Measurements from ENCODE around the gene UBL7. TPM values are rescaled to one million over a fixed set of nuclear protein-coding genes. Genes with fewer than 3 reads are reported as not detected.

The UBL7 gene
- total and polyA plus RNA-seq, 10 of the 15 experiments (the other 5 are each of a cell fraction or from before 2014, with no cell fraction given): 25.9 to 145 (median 90.1) TPM

- TF ChIP-seq E4F1 (IDR thresholded peaks at IDR 0.05; ENCODE audit: borderline replicate concordance, partially characterized antibody) (no peak), SMAD1 (IDR thresholded peaks at IDR 0.05; ENCODE audit: low read depth, partially characterized antibody) (peak; percentile 77), PBX3 (IDR thresholded peaks at IDR 0.05; ENCODE audit: insufficient replicate concordance, low read depth, low read length) (no peak), ESRRA (IDR thresholded peaks at IDR 0.05; ENCODE audit: low read length) (peak; percentile 79; the same call in 1 of the 2 replicates), TCF3 (IDR thresholded peaks at IDR 0.05; ENCODE audit: borderline replicate concordance, insufficient read depth, low read depth, low read length) (peak; percentile 64; the same call in 1 of the 2 replicates), JUND (IDR thresholded peaks at IDR 0.05; ENCODE audit: low read depth, low read length) (peak; percentile 45; the same call in 1 of the 2 replicates), EGR1 (IDR thresholded peaks at IDR 0.05; ENCODE audit: borderline replicate concordance in 1 of 2, low read depth in 2 of 2, low read length in 2 of 2) (peak in 1 of 2 experiments; percentile 72; a peak in 2 of 3 replicates), RFX5 (IDR thresholded peaks at IDR 0.05; ENCODE audit: low read depth, low read length) (no peak; the same call in 1 of the 2 replicates), NKRF (conservative IDR thresholded peaks at IDR 0.05) (no peak; the same call in 1 of the 2 replicates), BCL3 (IDR thresholded peaks at IDR 0.05; ENCODE audit: borderline replicate concordance, insufficient read depth, low read depth, low read length, poor library complexity, severe bottlenecking) (peak; percentile 72), ELK1 (IDR thresholded peaks at IDR 0.05; ENCODE audit: low read depth, low read length) (0 out of 2 replicates have a peak, but pooled peaks have one; percentile 3), POLR2A (IDR thresholded peaks at IDR 0.05; ENCODE audit: low read depth, low read length) (no peak), POLR2AphosphoS5 (IDR thresholded peaks at IDR 0.05; ENCODE audit: low read length) (peak; percentile 87), SPI1 (IDR thresholded peaks at IDR 0.05; ENCODE audit: borderline replicate concordance, insufficient read depth, low read depth, low read length) (peak; percentile 96), ZNF24 (IDR thresholded peaks at IDR 0.05) (no peak), IRF5 (IDR thresholded peaks at IDR 0.05; ENCODE audit: borderline replicate concordance) (no peak), CHD4 (IDR thresholded peaks at IDR 0.05) (0 out of 2 replicates have a peak, but pooled peaks have one; percentile 29)
Observed at GRCh38 chr15:74396445-74397238, 64.3 kb downstream of the UBL7 start (continued).

Measured in GM12878 (cell line).